Naive B cell (primary cell): Measurements from ENCODE around the gene KCNH2. TPM values are rescaled to one million over a fixed set of nuclear protein-coding genes. Genes with fewer than 3 reads are reported as not detected.

ENCODE experiments used
- ATAC-seq, 2 donors: fragments of 150-1000 bp; cut with Tn5 transposase; 2 replicates each; pipeline ENCODE4 v1.10.0; 2021; ENCODE audit warnings: low read depth in 2 of 2, mild to moderate bottlenecking in 2 of 2, moderate library complexity in 2 of 2
- DNase-seq: peaks from one replicate; pipeline ENCODE4 v3.0.0; 2022
- H3K27ac Mint-ChIP-seq, 6 donors: one replicate each; pipeline ENCODE4 v1.8.0; 2020 to 2022; ENCODE audit warnings: mild to moderate bottlenecking in 6 of 6, mixed read lengths in 6 of 6, moderate library complexity in 5 of 6, inconsistent platforms in 2 of 6
- H3K27me3 Mint-ChIP-seq, 3 donors: one replicate each; pipeline ENCODE4 v1.8.0; 2021 to 2022; ENCODE audit warnings: mixed read lengths in 3 of 3, mild to moderate bottlenecking in 1 of 3
- H3K36me3 Mint-ChIP-seq, 2 donors: one replicate each; pipeline ENCODE4 v1.8.0; 2020 to 2022; ENCODE audit warnings: mixed read lengths in 2 of 2, inconsistent platforms in 1 of 2, mild to moderate bottlenecking in 1 of 2
- H3K4me1 Mint-ChIP-seq, 3 donors: one replicate each; pipeline ENCODE4 v1.8.0; 2020 to 2022; ENCODE audit warnings: mixed read lengths in 3 of 3, inconsistent platforms in 1 of 3, mild to moderate bottlenecking in 1 of 3, moderate library complexity in 1 of 3
- H3K4me3 Mint-ChIP-seq, 8 donors: one replicate each; pipeline ENCODE4 v1.8.0; 2020 to 2022; ENCODE audit warnings: mild to moderate bottlenecking in 8 of 8, mixed read lengths in 8 of 8, moderate library complexity in 8 of 8, inconsistent platforms in 2 of 8
- H3K9me3 Mint-ChIP-seq, 7 donors: one replicate each; pipeline ENCODE4 v1.8.0; 2020 to 2022; ENCODE audit warnings: mixed read lengths in 7 of 7, mild to moderate bottlenecking in 5 of 7, inconsistent platforms in 2 of 7, moderate library complexity in 1 of 7
- polyA plus RNA-seq, 6 donors: library from polyadenylated mRNA; unstranded; fragments of 300-500 nt; fragmentation: Illumina TruSeq; gene quantifications; one replicate each; pipeline ENCODE4 v1.2.3, GENCODE V29; 2021; ENCODE audit warnings: low read depth in 6 of 6

The KCNH2 gene
- polyA plus RNA-seq, 6 donors from 2014 or later, result 0.17 to 0.29 (median 0.29) TPM; not detected in 3

DNA sequence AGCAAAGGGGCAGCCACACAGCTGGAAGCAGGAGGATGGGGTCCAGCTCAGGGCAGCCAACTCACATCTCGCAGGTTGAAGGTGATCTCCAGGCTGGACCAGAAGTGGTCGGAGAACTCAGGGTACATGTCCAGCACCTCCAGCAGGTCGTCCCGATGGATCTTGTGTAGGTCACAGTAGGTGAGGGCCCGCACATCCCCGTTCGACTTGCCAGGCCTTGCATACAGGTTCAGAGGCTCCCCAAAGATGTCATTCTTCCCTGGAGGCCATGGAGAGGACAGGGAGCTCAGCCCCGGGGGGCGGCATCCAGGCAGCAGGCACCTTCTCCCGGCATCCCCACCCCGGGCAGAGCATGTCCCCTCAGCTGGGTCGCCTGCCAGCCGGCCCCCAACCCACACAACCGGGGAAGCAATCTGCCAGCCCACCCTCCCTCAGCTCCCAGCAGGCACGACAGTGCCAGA is 29.3 kb downstream of the KCNH2 start:
- Mint-ChIP-seq H3K36me3 (no peaks in the 10 kb centered on the region), H3K9me3 (no peaks in the 10 kb centered on the region), H3K27ac (no peak overlapping the region), H3K4me1 (peaks cover 0 to 3% (median 2%) of the 10 kb centered on the region in 3 donors), H3K4me3 (no peak overlapping the region), H3K27me3 (peaks cover 5 to 72% (median 50%) of the 10 kb centered on the region in 3 donors)
- DNase-seq, result no peak
- ATAC-seq, result no peak

DNA sequence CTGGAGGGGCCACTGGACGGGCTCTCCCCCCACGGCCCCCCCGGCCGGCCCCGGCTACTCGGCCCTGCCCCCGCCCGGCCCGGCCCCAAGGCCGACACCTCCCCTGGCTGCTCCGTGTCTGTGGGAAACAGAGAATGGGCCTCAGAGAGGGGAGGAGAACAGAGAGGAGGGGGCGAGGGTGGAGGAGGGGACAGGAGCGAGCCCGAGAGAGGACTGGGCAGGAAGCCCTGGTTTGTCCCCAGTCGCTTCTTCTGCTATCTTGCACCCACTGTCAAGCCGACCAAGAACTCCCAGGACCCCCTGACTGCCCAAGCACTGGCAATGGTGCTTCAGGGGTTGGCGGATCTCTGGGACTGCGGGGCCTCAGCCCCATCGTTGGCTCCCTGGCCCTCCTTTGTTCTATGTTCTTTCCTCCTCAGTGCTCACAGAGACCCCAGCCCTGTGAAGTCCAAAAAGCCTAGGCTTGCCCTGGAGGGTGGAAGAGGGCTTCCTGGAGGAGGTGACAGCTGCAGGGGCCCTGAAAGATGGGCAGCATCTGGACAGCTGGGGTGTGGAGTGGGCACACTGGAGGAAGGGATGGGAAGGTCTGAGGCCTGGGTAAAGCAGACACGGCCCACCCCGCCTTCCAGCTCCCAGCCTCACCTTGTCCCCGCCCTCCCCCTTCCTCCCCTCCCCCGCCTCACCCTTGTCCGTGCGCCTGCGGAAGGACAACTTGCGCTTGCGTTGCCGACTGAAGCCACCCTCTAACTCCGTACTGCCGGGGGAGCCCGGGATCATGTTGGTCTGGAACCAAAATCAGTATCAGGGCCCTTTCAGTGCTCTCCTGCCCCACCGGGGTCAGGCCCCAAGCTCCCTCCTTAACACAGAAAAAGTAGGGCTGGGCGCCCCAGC is 30.1 kb downstream of the KCNH2 start:
- DNase-seq, result no peak
- ATAC-seq, result no peak
- H3K4me3 Mint-ChIP-seq, result no peak overlapping the region
- peaks cover 0 to 3% (median 2%) of the 10 kb centered on the region in 3 donors for H3K4me1 Mint-ChIP-seq
- H3K9me3 Mint-ChIP-seq, result no peaks in the 10 kb centered on the region
- peaks cover 0 to 64% (median 41%) of the 10 kb centered on the region in 3 donors for H3K27me3 Mint-ChIP-seq
- no peaks in the 10 kb centered on the region for H3K36me3 Mint-ChIP-seq
- H3K27ac Mint-ChIP-seq, result no peak overlapping the region

DNA sequence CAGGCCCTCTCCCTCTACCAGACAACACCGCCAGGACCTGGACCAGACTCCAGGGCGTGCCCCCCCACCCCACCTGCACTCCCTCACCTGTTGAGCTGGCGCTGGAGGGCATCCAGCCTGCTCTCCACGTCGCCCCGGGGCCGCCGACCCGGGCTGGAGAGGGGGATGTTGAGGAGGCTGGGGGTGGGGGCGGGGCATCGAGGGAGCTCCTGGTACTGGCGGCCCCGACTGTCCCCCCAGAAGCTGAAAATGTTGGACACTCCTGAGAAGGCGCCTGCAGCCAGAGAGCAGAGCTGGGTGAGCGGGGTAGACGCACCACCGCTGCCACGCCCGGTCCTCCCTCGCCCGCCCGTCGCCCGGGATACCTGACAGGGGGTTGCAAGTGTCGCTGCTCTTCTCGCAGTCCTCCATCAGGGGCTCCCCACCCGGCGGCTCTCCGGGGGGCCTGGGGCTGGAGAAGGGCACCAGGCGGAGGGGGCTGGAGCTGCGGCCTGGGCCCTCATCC is 30.8 kb downstream of the KCNH2 start:
- no peak overlapping the region for H3K4me3 Mint-ChIP-seq
- peaks cover 0 to 57% (median 40%) of the 10 kb centered on the region in 3 donors for H3K27me3 Mint-ChIP-seq
- H3K27ac Mint-ChIP-seq, result no peak overlapping the region
- ATAC-seq, result no peak
- H3K9me3 Mint-ChIP-seq, result no peaks in the 10 kb centered on the region
- H3K36me3 Mint-ChIP-seq, result no peaks in the 10 kb centered on the region
- peaks cover 0 to 3% (median 2%) of the 10 kb centered on the region in 3 donors for H3K4me1 Mint-ChIP-seq
- DNase-seq, result no peak

DNA sequence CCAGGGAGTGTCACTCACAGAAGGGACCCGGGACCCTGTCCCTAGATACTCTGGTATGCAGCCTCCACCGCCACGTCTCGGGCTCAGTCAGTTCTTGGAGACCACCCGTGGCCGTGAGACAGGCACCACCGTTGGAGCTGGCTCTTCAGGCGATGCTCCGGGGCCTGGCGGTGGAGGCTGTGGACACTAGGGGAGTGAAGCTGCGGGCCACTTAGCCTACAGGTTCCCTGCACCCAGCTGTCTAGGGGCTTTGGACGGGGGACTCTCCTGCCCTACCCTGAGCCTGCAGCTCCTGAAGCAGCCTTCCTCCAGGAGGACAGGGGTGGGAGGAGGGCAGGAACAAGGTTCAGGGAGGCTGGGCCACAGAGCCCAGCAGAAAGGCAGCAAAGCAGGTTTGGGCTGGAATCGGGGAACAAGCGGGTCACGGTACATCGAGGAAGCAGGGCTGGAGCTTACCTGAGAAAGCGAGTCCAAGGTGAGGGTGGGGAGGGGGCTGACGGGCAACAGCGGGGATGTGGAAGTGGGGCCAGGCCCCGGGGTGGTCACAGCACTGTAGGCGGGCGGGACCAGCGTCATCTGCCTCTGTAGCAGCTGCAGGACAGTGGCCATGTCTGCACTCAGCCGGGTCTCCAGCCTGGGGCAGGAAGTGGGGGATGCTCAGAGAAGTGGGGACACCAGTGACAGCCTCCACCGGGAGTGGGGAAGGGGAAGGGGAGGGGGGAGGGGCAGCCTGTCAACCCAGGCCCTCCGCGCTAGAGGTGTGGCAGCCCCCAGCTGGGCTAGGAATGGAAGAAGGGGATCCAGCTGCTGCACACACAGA is 31.5 kb downstream of the KCNH2 start:
- Mint-ChIP-seq H3K27me3 (peaks cover 0 to 52% (median 42%) of the 10 kb centered on the region in 3 donors), H3K4me3 (no peak overlapping the region), H3K9me3 (no peaks in the 10 kb centered on the region), H3K36me3 (no peaks in the 10 kb centered on the region), H3K27ac (peak overlapping the region in 1 of 6 donors; percentile 66), H3K4me1 (peaks cover 0 to 3% (median 2%) of the 10 kb centered on the region in 3 donors)
- ATAC-seq (no peak), DNase-seq (no peak)

DNA sequence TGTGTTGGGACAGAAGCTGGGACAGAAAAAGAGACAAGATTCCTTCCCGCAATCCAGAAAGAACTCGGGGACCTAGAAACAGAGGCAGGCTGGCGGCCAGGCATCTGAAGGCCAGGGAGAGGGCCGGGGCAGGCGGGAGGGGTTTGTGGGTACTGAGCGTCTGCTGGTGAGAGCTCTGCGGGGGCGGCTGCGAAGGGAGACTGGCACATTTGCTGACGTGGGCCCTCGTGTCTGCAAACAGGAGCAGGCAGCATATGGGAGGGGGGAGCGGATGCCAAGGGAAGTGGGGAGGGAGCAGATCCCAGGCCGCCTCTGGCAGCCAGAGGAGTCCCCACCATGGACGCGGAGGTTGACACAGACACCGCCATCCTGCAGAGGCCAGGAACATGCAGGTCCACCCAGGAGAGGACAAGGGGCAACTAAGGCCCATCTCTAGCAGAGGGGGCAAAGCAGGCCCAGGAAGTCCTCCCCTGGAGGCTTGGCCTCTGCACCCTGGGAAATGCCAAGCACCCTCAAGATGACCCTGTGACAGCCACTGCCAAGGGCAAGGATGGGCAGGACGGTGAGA is 32.2 kb downstream of the KCNH2 start:
- no peaks in the 10 kb centered on the region for H3K9me3 Mint-ChIP-seq
- no peak overlapping the region for H3K27ac Mint-ChIP-seq
- H3K4me3 Mint-ChIP-seq, result peak overlapping the region in 1 of 8 donors; percentile 60
- ATAC-seq (no peak), DNase-seq (no peak)
- H3K36me3 Mint-ChIP-seq, result no peaks in the 10 kb centered on the region
- H3K27me3 Mint-ChIP-seq, result peaks cover 0 to 57% (median 49%) of the 10 kb centered on the region in 3 donors
- H3K4me1 Mint-ChIP-seq, result peaks cover 0 to 3% (median 2%) of the 10 kb centered on the region in 3 donors

DNA sequence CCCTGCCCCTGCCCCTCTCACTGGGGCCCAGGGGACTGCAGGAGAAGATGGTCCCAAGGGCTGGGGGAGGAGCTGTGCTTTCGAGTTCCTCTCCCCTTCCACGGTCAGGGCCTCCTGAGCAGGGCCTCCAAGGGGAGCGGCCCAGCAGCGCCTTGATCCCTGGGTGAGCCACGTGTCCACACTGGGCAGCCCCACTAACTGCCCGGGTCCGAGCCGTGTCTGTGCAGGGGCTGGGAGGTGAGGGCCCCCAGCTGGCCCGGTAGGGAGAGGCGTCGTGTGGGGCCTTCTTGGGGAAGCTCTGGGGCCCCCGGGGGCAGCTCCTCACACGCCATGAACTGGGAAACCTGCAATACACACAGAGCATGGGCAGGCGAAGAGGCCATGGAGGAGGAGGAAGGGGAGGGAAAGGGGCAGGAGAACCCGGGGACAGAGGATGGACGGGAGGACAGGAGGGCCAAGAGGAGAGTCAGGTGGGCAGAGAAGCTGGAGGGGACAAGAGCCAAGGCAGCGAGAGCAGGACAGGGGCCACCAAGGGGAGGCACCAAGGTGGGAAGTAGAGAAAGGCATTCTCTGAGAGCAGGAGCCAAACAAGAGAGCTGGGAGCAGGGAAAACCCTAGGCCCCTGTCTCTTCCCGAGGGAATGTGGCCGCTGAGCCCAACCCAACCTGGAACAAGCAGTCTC is 32.8 kb downstream of the KCNH2 start:
- H3K27me3 Mint-ChIP-seq, result peaks cover 0 to 57% (median 50%) of the 10 kb centered on the region in 3 donors
- H3K27ac Mint-ChIP-seq, result no peak overlapping the region
- no peaks in the 10 kb centered on the region for H3K36me3 Mint-ChIP-seq
- no peak overlapping the region for H3K4me3 Mint-ChIP-seq
- peaks cover 0 to 3% (median 2%) of the 10 kb centered on the region in 3 donors for H3K4me1 Mint-ChIP-seq
- DNase-seq (no peak), ATAC-seq (no peak)
- no peaks in the 10 kb centered on the region for H3K9me3 Mint-ChIP-seq

DNA sequence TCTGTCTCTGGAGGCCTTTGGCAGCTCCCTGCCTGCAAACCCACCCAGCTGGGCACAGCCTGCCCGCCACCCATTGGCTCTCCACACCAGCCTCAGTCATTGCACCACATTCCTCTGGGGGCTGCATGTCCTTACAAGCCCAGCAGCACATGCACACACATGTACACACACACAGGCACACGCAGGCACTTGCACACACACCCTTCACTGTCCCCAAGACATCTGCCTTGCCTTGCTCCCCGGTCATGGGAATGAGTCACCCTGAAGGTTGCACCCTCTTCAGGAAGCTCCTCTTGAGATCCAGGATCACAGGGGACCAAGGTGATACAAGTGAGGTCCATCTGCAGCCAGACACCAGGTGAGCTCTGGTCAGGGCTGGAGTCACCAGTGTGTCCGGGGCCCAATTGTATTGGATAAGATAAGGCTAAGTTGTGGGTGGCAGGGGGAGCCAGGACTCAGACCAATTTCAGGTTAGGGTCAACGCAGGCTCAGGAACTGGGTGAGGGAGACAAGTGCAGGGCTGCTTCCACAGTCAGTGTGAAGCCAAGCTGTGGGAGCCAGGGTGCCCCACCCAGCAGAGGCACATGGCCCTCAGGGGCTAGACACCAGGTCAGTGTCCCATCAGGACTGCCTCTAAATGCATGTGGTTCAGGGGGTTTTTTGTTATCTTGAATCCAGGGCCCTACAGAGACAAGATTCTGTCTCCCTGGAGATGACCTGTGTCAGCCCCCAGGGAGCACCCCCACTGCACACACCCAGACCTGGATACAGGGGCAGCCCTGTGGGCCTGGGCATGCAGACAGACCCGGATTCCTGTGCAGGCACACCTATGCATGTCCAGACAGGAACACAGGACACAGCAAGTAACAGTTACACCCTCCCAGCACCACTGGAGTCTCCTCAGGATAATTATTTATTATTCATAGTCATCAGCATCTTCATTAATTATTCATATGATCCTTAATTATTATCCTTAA is 33.8 kb downstream of the KCNH2 start:
- peaks cover 0 to 51% (median 48%) of the 10 kb centered on the region in 3 donors for H3K27me3 Mint-ChIP-seq
- no peaks in the 10 kb centered on the region for H3K36me3 Mint-ChIP-seq
- no peak for ATAC-seq
- no peak overlapping the region for H3K27ac Mint-ChIP-seq
- no peak for DNase-seq
- no peak overlapping the region for H3K4me3 Mint-ChIP-seq
- peaks cover 0 to 2% (median under 1%) of the 10 kb centered on the region in 3 donors for H3K4me1 Mint-ChIP-seq
- no peaks in the 10 kb centered on the region for H3K9me3 Mint-ChIP-seq

DNA sequence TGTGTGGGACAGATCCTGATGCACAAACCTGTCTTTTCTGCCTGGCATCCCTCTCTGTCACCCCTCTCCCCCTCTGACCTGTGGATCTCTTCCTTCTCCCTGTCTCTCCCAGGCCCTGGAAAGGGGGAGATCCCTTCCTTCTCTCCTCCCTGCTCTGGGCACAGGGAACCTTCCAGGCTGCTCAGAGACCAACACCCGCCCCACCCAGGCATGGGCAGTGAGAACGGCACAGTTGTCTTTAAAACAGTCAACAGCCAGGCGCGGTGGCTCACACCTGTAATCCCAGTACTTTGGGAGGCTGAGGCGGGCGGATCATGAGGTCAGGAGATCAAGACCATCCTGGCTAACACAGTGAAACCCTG is 34.7 kb downstream of the KCNH2 start:
- Mint-ChIP-seq H3K4me3 (no peak overlapping the region), H3K27ac (no peak overlapping the region), H3K9me3 (no peaks in the 10 kb centered on the region), H3K36me3 (no peaks in the 10 kb centered on the region), H3K27me3 (peaks cover 0 to 46% (median 44%) of the 10 kb centered on the region in 3 donors), H3K4me1 (peaks cover 0 to 4% (median 1%) of the 10 kb centered on the region in 3 donors)
- no peak for DNase-seq
- ATAC-seq, result no peak

DNA sequence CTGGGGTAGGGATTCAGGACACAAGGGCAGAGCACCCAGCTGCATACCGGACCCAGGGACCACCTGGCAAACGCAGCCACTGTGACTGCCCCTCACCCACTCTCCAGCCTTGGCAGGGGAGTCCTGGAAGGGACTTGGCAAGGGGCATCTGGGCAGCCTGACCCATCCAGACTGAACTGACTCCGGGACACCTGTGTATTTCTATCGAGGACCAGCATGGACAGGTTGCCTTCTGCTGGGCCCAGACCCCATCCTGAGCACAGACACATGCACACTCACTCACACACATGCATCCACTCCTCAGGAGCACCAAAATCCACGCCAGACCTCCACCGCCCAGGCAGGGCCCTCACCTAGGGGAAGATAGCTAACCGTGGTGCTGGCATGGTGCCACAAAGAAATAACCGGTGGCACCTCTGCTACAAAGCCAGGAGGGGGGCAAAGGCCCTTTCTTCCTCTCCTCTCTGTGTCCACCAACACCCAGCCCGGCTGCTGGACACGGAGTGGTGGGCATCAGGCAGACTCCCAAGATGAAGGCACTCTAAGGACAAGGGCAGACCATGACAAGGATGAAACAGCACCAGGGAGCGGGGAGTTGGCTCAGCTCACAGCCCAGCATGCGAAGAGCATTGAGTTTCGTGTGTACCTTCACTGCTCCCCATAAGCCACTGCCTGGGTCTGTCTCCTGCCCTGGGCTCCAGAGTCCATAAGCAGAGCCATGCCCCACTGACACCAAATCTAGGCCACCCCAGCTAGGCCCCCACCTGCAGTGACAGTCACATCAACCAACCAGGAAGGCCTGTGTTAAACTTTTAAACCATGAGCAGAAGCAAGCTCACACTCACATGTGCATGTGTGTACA is 35.3 kb downstream of the KCNH2 start:
- Mint-ChIP-seq H3K4me1 (peaks cover 3 to 10% (median 5%) of the 10 kb centered on the region in 3 donors), H3K27ac (peak overlapping the region in 1 of 6 donors; percentile 67)

DNA sequence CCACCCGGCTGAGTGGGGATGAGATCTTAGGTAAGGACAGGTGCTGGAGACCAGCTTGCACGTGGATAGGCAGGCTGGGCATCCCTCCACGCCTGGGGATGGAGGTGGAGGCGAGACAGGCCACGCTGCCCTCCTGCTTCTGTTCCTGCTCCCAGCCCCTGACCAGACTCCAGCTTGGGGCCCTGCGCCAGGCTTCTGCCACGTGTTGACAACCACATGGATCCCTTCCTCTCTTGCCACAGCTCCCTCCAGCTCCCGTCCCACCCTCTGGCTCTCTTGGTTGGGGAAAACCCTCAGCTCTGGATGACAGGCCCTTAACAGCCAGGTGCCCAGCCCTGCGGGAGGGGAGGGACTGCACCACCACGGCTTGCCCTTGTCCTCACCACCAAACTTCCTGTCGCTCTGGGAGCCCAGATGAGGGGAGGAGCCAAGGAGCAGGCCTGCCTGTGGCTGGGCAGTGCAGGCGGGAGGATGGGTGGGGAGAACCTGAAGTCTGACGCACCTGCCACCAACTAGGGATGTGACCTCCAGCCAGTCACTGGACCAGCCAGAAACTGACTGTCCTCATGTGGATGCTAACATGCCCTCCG is 36.0 kb downstream of the KCNH2 start:
- Mint-ChIP-seq H3K36me3 (no peaks in the 10 kb centered on the region), H3K4me3 (no peak overlapping the region), H3K27ac (no peak overlapping the region), H3K27me3 (peaks cover 0 to 38% (median 36%) of the 10 kb centered on the region in 3 donors), H3K4me1 (peaks cover 3 to 13% (median 5%) of the 10 kb centered on the region in 3 donors), H3K9me3 (no peaks in the 10 kb centered on the region)
- DNase-seq, result no peak
- no peak for ATAC-seq

More for the DNA sequence above, 35.3 kb downstream of the KCNH2 start:
- H3K4me3 Mint-ChIP-seq, result no peak overlapping the region
- ATAC-seq (no peak), DNase-seq (no peak)
- peaks cover 0 to 40% (median 37%) of the 10 kb centered on the region in 3 donors for H3K27me3 Mint-ChIP-seq
- H3K36me3 Mint-ChIP-seq, result no peaks in the 10 kb centered on the region
- no peaks in the 10 kb centered on the region for H3K9me3 Mint-ChIP-seq
